ENCODE results near the gene PAX7. TPM values are rescaled to one million over a fixed set of nuclear protein-coding genes. Genes with fewer than 3 reads are reported as not detected.
A peak's percentile ranks its signal among the peaks of the same experiment; 100 is the strongest.
"Not testable (repeated sequence)": the region's sequence is repeated elsewhere in the genome, so short reads cannot be mapped to it uniquely, and the experiment has no call there.

Gene PAX7
- total RNA-seq, 1 experiment from 2014 or later: 0.24 TPM

- DNase-seq (ENCODE audit: low spot score) (peak; percentile 89), ATAC-seq (peak; percentile 95)
- Mint-ChIP-seq H3K9me3 (no peaks in the 10 kb centered on the region), H3K27ac (0 out of 2 replicates have a peak overlapping the region, but pooled peaks have one; percentile 41), H3K4me1 (peaks cover 16% of the 10 kb centered on the region), H3K27me3 (ENCODE audit: low read depth) (peaks cover 33% of the 10 kb centered on the region), H3K36me3 (no peaks in the 10 kb centered on the region), H3K4me3 (peak overlapping the region; percentile 69)
- TF ChIP-seq ZNF671 (CRISPR knock-in tag; IDR thresholded peaks at IDR 0.05): no peak
- TF ChIP-seq SMAD3 (CRISPR knock-in tag; IDR thresholded peaks at IDR 0.05; ENCODE audit: borderline replicate concordance): no peak
- no peak for TF ChIP-seq ATF1 (CRISPR knock-in tag; IDR thresholded peaks at IDR 0.05)
- TF ChIP-seq ZNF416 (CRISPR knock-in tag; IDR thresholded peaks at IDR 0.05): no peak
- TF ChIP-seq ZNF423 (CRISPR knock-in tag; IDR thresholded peaks at IDR 0.05): no peak
- no peak for TF ChIP-seq EMX1 (CRISPR knock-in tag; IDR thresholded peaks at IDR 0.05)
- no peak for TF ChIP-seq ZNF219 (CRISPR knock-in tag; IDR thresholded peaks at IDR 0.05; ENCODE audit: borderline replicate concordance)
- CTCF ChIA-PET: interaction anchor here (0.7 to 2.6 kb wide), 26 partner anchors 10 to 279 kb away, joined by 3 to 42 read pairs (median 4); no protein-coding TSS in a partner anchor
- POLR2A ChIA-PET: interaction anchor here (0.7 kb wide), 1 partner anchor 9 kb away, joined by 3 read pairs; no protein-coding TSS in a partner anchor
These were observed 62.8 kb downstream of the PAX7 start for GRCh38 chr1:18693256-18694098.

DNA sequence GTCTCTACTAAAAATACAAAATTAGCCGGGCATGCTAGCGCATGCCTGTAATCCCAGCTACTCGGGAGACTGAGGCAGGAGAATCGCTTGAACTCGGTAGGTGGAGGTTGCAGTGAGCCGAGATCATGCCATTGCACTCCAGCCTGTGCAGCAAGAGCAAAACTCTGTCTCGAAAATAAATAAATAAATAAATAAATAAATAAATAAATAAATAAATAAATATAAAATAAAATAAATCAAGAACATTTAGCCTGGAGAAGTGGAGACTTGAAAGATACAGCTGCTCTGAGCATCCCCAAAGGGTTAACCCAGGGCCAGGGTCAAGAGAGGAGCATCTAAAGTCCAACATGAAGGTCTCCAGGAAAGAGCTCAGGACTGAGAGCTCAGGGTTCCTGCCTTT is 63.6 kb downstream of the PAX7 start:
- CTCF ChIA-PET: interaction anchor here (0.7 to 2.6 kb wide), 21 partner anchors 9 to 278 kb away, joined by 3 to 42 read pairs (median 4); no protein-coding TSS in a partner anchor
- H3K27me3 Mint-ChIP-seq (ENCODE audit: low read depth): peaks cover 33% of the 10 kb centered on the region
- DNase-seq (ENCODE audit: low spot score); H3K9me3 Mint-ChIP-seq; H3K36me3 Mint-ChIP-seq; ATAC-seq; H3K4me3 Mint-ChIP-seq; POLR2A ChIA-PET; H3K27ac Mint-ChIP-seq: not testable (repeated sequence)
- peaks cover 15% of the 10 kb centered on the region for H3K4me1 Mint-ChIP-seq

GRCh38 chr1:18697541-18697940 is 66.9 kb downstream of the PAX7 start:
- H3K4me1 Mint-ChIP-seq: peaks cover 8% of the 10 kb centered on the region
- CTCF ChIA-PET: interaction anchor here (0.9 to 1.4 kb wide), 2 partner anchors 97 to 100 kb away, joined by 3 to 4 read pairs; no protein-coding TSS in a partner anchor
- no peak overlapping the region for H3K4me3 Mint-ChIP-seq
- POLR2A ChIA-PET: interaction anchor here (0.6 kb wide), 1 partner anchor 17 kb away, joined by 3 read pairs; no protein-coding TSS in a partner anchor
- H3K27me3 Mint-ChIP-seq (ENCODE audit: low read depth): peaks cover 26% of the 10 kb centered on the region
- no peaks in the 10 kb centered on the region for H3K36me3 Mint-ChIP-seq
- no peak for ATAC-seq
- H3K9me3 Mint-ChIP-seq: no peaks in the 10 kb centered on the region
- no peak for DNase-seq (ENCODE audit: low spot score)
- TF ChIP-seq ATF6 (CRISPR knock-in tag; IDR thresholded peaks at IDR 0.05) (no peak), ZNF281 (CRISPR knock-in tag; IDR thresholded peaks at IDR 0.05) (no peak), FOXP1 (CRISPR knock-in tag; IDR thresholded peaks at IDR 0.05; ENCODE audit: borderline replicate concordance) (no peak), FOXK1 (CRISPR knock-in tag; IDR thresholded peaks at IDR 0.05) (no peak), SMAD4 (CRISPR knock-in tag; IDR thresholded peaks at IDR 0.05) (no peak), ZBTB21 (CRISPR knock-in tag; IDR thresholded peaks at IDR 0.05; ENCODE audit: borderline replicate concordance) (no peak), ZNF219 (CRISPR knock-in tag; IDR thresholded peaks at IDR 0.05; ENCODE audit: borderline replicate concordance) (no peak), ZNF512 (CRISPR knock-in tag; IDR thresholded peaks at IDR 0.05; ENCODE audit: borderline replicate concordance) (no peak), SMAD3 (CRISPR knock-in tag; IDR thresholded peaks at IDR 0.05; ENCODE audit: borderline replicate concordance) (no peak), AFF4 (CRISPR knock-in tag; IDR thresholded peaks at IDR 0.05; ENCODE audit: borderline replicate concordance) (no peak), ETV6 (CRISPR knock-in tag; IDR thresholded peaks at IDR 0.05) (no peak), IRF2 (CRISPR knock-in tag; IDR thresholded peaks at IDR 0.05; ENCODE audit: borderline replicate concordance, low read depth) (no peak), GABPB1 (CRISPR knock-in tag; IDR thresholded peaks at IDR 0.05) (no peak), NR3C1 (CRISPR knock-in tag; conservative IDR thresholded peaks at IDR 0.05; ENCODE audit: low read depth) (no peak)
- no peak overlapping the region for H3K27ac Mint-ChIP-seq
